Endothelial cell of umbilical vein (primary cell): ENCODE data around the gene DHFR. TPM values are rescaled to one million over a fixed set of nuclear protein-coding genes. Genes with fewer than 3 reads are reported as not detected.

Experiments used
- BruUV-seq: library from RNA; stranded (reverse); fragments of 400-500 nt; replicated peaks from 2 replicates; lab custom pipeline; 2021; lab: Mats Ljungman, UMichigan
- CTCF ChIA-PET: fragments of 300-600, 350-600 bp; sonication (Branson Sonifier 250); formaldehyde crosslinking; loops from one replicate; lab custom pipeline; 2021; ENCODE audit warnings: antibody characterized with exemption, inconsistent platforms; lab: Charles Lee
- POLR2A ChIA-PET: fragments of 300-600, 350-600 bp; sonication (Branson Sonifier 250); formaldehyde crosslinking; loops from one replicate; lab custom pipeline; 2021; ENCODE audit warnings: antibody characterized with exemption, inconsistent platforms; lab: Charles Lee
- DNase-seq: peaks from one replicate; pipeline ENCODE4 v3.0.0-alpha.2; 2011; ENCODE audit warnings: low read depth, low spot score
- FAIRE-seq: peaks from 2 replicates; lab custom pipeline; 2011; peaks lifted over from hg19 to GRCh38; lab: Jason Lieb, UNC
- H2AFZ ChIP-seq: 2 replicates; pipeline ENCODE4 v1.6.0; 2012; ENCODE audit warnings: low read depth, low read length, control low read depth, inconsistent platforms
- H3K27ac ChIP-seq: 2 replicates; pipeline ENCODE4 v1.5.1; 2011; ENCODE audit warnings: low read depth, mild to moderate bottlenecking, control low read depth, low read length, moderate library complexity; ENCODE audit not compliant: insufficient read depth
- H3K27me3 ChIP-seq, 2 experiments: 2 replicates each; pipeline versions ENCODE4 v1.6.0 to v1.6.1; 2011; ENCODE audit warnings: low read length in 2 of 2, mixed read lengths in 1 of 2; ENCODE audit not compliant: control insufficient read depth in 2 of 2, insufficient read depth in 2 of 2
- H3K36me3 ChIP-seq, 2 experiments: 2 replicates in 1 of 2; 3 replicates in 1 of 2; pipeline ENCODE4 v1.5.1; 2011; ENCODE audit warnings: low read length in 2 of 2, mild to moderate bottlenecking in 1 of 2, moderate library complexity in 1 of 2; ENCODE audit not compliant: control insufficient read depth in 2 of 2, insufficient read depth in 2 of 2; ENCODE audit errors: extremely low read depth in 1 of 2
- H3K4me1 ChIP-seq: 3 replicates; pipeline ENCODE4 v1.5.1; 2011; ENCODE audit warnings: mild to moderate bottlenecking, low read length; ENCODE audit not compliant: control insufficient read depth, insufficient read depth; ENCODE audit errors: extremely low read depth
- H3K4me2 ChIP-seq: 2 replicates; pipeline ENCODE4 v1.6.1; 2011; ENCODE audit warnings: low read length, control low read depth, mixed read lengths; ENCODE audit not compliant: insufficient read depth
- H3K4me3 ChIP-seq, 3 experiments: fragments of 200-600 bp in 1 of 3; sonication (generic), shearing (Covaris generic) in 1 of 3; replicated peaks in 1 of 3; 2 replicates each; pipeline ENCODE4 v1.5.1; 2011 to 2016; ENCODE audit warnings: control low read depth in 3 of 3, low read length in 3 of 3, mild to moderate bottlenecking in 2 of 3, inconsistent platforms in 1 of 3, low read depth in 1 of 3, moderate library complexity in 1 of 3; ENCODE audit not compliant: insufficient read depth in 1 of 3
- H3K79me2 ChIP-seq: 2 replicates; pipeline ENCODE4 v1.6.0; 2012; ENCODE audit warnings: low read length, inconsistent platforms; ENCODE audit not compliant: control insufficient read depth, insufficient read depth
- H3K9ac ChIP-seq: replicated peaks from 2 replicates; pipeline ENCODE3; 2011; ENCODE audit warnings: low read length, control low read depth; ENCODE audit not compliant: insufficient read depth; ENCODE audit errors: extremely low read depth
- H3K9me1 ChIP-seq: replicated peaks from 3 replicates; pipeline ENCODE4 v1.6.0; 2011; ENCODE audit warnings: mild to moderate bottlenecking, low read length; ENCODE audit not compliant: control insufficient read depth, insufficient read depth; ENCODE audit errors: extremely low read depth
- H3K9me3 ChIP-seq: replicated peaks from 2 replicates; pipeline ENCODE4 v1.5.1; 2012; ENCODE audit warnings: low read length, inconsistent platforms; ENCODE audit not compliant: control insufficient read depth, insufficient read depth
- H4K20me1 ChIP-seq: replicated peaks from 2 replicates; pipeline ENCODE3; 2011; ENCODE audit warnings: mild to moderate bottlenecking, low read length; ENCODE audit not compliant: control insufficient read depth, insufficient read depth; ENCODE audit errors: extremely low read depth
- CTCF ChIP-seq, 2 donors: IDR thresholded peaks; 1 replicate in 1 of 2; 2 replicates in 1 of 2; pipeline ENCODE4 v1.5.1; 2011; ENCODE audit warnings: low read length in 2 of 2, mild to moderate bottlenecking in 2 of 2, moderate library complexity in 2 of 2, control low read depth in 1 of 2, inconsistent platforms in 1 of 2, low read depth in 1 of 2; ENCODE audit not compliant: insufficient read depth in 1 of 2; ENCODE audit errors: extremely low read depth in 1 of 2
- EZH2 ChIP-seq: IDR thresholded peaks from 2 replicates; pipeline ENCODE4 v1.6.1; 2012; ENCODE audit warnings: borderline replicate concordance, low read depth, mild to moderate bottlenecking, moderate library complexity, low read length, inconsistent platforms; ENCODE audit not compliant: severe bottlenecking
- FOS ChIP-seq: IDR thresholded peaks from 2 replicates; pipeline ENCODE4 v1.6.1; 2011; ENCODE audit warnings: mild to moderate bottlenecking, low read length, moderate library complexity, borderline replicate concordance; ENCODE audit not compliant: insufficient read depth
- GATA2 ChIP-seq: IDR thresholded peaks from 2 replicates; pipeline ENCODE4 v1.7.0; 2011; ENCODE audit warnings: low read depth, mild to moderate bottlenecking, moderate library complexity, mixed read lengths, low read length; ENCODE audit not compliant: insufficient read length, insufficient read depth
- JUN ChIP-seq: IDR thresholded peaks from 2 replicates; pipeline ENCODE4 v1.6.1; 2011; ENCODE audit warnings: borderline replicate concordance, low read depth; ENCODE audit not compliant: insufficient read length, insufficient read depth
- MAX ChIP-seq: IDR thresholded peaks from 2 replicates; pipeline ENCODE4 v1.6.1; 2011; ENCODE audit not compliant: insufficient read depth, insufficient read length
- MYC ChIP-seq: IDR thresholded peaks from one replicate; pipeline ENCODE4 v1.6.1; 2011; ENCODE audit warnings: mild to moderate bottlenecking, low read depth, low read length
- POLR2A ChIP-seq: IDR thresholded peaks from 2 replicates; pipeline ENCODE4 v1.6.1; 2012; ENCODE audit warnings: low read depth, mild to moderate bottlenecking, control low read depth, low read length
- POLR2AphosphoS5 ChIP-seq: IDR thresholded peaks from 2 replicates; pipeline ENCODE4 v1.6.1; 2012; ENCODE audit warnings: low read depth, mild to moderate bottlenecking, control low read depth, low read length, moderate library complexity; ENCODE audit not compliant: insufficient read depth
- dilution Hi-C: fragments of 300-500 bp; cut with MboI; formaldehyde crosslinking; loops from one replicate; pipeline ENCODE4 v1.15.0; 2019; ENCODE audit warnings: low sequenced_read_pairs; ENCODE audit not compliant: extremely low pct_ligation_motif_present
- intact Hi-C: fragments of 100-400 bp; cut with micrococcal nuclease; formaldehyde crosslinking; loops from one replicate; pipeline ENCODE4 v1.10.0; 2022
- polyA plus RNA-seq, 4 experiments: library from polyadenylated mRNA; depleted of rRNA in 3 of 4; stranded (reverse) in 3 of 4; unstranded in 1 of 4; fragments of >200 nt; gene quantifications; 2 replicates each; pipeline versions ENCODE4 v1.2.1 to v1.2.3, GENCODE V29; 2011 to 2012; ENCODE audit warnings: missing spikeins in 1 of 4
- small RNA-seq: library from RNA; depleted of rRNA; stranded (forward); fragments of <200 nt; gene quantifications from one replicate; pipeline ENCODE3, GENCODE V24; 2012; ENCODE audit warnings: low replicate concordance, low read depth; ENCODE audit not compliant: insufficient read depth, insufficient read length
- total RNA-seq: library from RNA; stranded (reverse); gene quantifications from 2 replicates; pipeline ENCODE4 v1.2.3, GENCODE V29; 2021

Gene DHFR
- total and polyA plus RNA-seq, 2 donors (not counting 3 experiments of a cell fraction or from before 2014, with no cell fraction given): 17.6 to 35.8 TPM

- intact Hi-C loops (no loop called here), dilution Hi-C loops (no loop called here)
- Histone ChIP-seq H4K20me1 (no peaks in the 10 kb centered on the region), H3K79me2 (no peaks in the 10 kb centered on the region), H3K9me3 (no peaks in the 10 kb centered on the region), H3K4me1 (no peaks in the 10 kb centered on the region), H3K27me3 (peaks cover 10% of the 10 kb centered on the region in 2 experiments), H3K4me3 (no peak overlapping the region), H3K36me3 (no peaks in the 10 kb centered on the region), H3K9ac (no peak overlapping the region), H3K9me1 (no peaks in the 10 kb centered on the region), H3K4me2 (no peak overlapping the region), H3K27ac (no peak overlapping the region), H2AFZ (no peak overlapping the region)
- FAIRE-seq (no peak), DNase-seq (no peak)
- no TSS peak for BruUV-seq
- CTCF ChIA-PET: no interaction called here
- POLR2A ChIA-PET: no interaction called here
- no peak for TF ChIP-seq POLR2A
- no peak for TF ChIP-seq EZH2
- TF ChIP-seq MYC: no peak
- no peak for TF ChIP-seq POLR2AphosphoS5
- TF ChIP-seq FOS: no peak
- TF ChIP-seq GATA2: no peak
- no peak for TF ChIP-seq CTCF (IDR thresholded peaks at IDR 0.05; ENCODE audit: extremely low read depth in 1 of 2, insufficient read depth in 1 of 2, low read depth in 1 of 2, low read length in 2 of 2)
- TF ChIP-seq JUN: no peak
- no peak for TF ChIP-seq MAX
Observed at GRCh38 chr5:80576383-80576782, 78.4 kb downstream of the DHFR start.

Small RNA genes within 50 kb of the gene (small RNA-seq; reads per million reads assigned to genes)
- gene DBIP2 (not detected), gene MTRNR2L2 (0.66 reads per million)

Other genes starting within 250 kb of the DHFR start
- 36.8 and 43.1 TPM in 2 replicates for gene ZFYVE16, start 246.9 kb downstream of the DHFR start, total RNA-seq
- 3.6 and 5.1 TPM in 2 replicates for gene ZFYVE16, start 246.9 kb downstream of the DHFR start, polyA plus RNA-seq
- gene FAM151B, start 166.9 kb downstream of the DHFR start, total RNA-seq: 2.0 and 2.6 TPM in 2 replicates
- 0.64 and 0.91 TPM in 2 replicates for gene FAM151B, start 166.9 kb downstream of the DHFR start, polyA plus RNA-seq
- gene ANKRD34B, start 84.7 kb downstream of the DHFR start, total RNA-seq: not detected in 2 replicates
- gene ANKRD34B, start 84.7 kb downstream of the DHFR start, polyA plus RNA-seq: not detected in 2 replicates
- gene MSH3, start 331 bp downstream of the DHFR start, total RNA-seq: 10.5 and 13.0 TPM in 2 replicates
- gene MSH3, start 331 bp downstream of the DHFR start, polyA plus RNA-seq: 1.4 and 2.0 TPM in 2 replicates